NCI-H1417 treated with DMSO at 0.1 percent for 48 hours (cell line): Measurements from ENCODE around the gene CENPX.

Experiments
- DNase-seq: peaks from one replicate; lab custom pipeline; 2025; lab: John Stamatoyannopoulos, UW

CENPX gene

GRCh38 chr17:82023447-82024241 is 966 bp upstream of the CENPX start:
- DNase-seq = no peak

- peak; percentile 97 for DNase-seq
Observed at GRCh38 chr17:82022981-82023446, 336 bp upstream of the CENPX start, which contains the start of gene LRRC45. Gene LRRC45, plus strand, starts transcription at chr17:82023305. Its CDS starts 339 bp downstream, at chr17:82023644.

- no peak for DNase-seq
Observed at GRCh38 chr17:82021900-82022309, 773 bp downstream of the CENPX start.

GRCh38 chr17:82021107-82021899 is 1.4 kb downstream of the CENPX start:
- no peak for DNase-seq

- DNase-seq = no peak
Observed at GRCh38 chr17:82020572-82021106, 2.0 kb downstream of the CENPX start.

GRCh38 chr17:82019690-82020571 is 2.7 kb downstream of the CENPX start:
- DNase-seq = no peak

GRCh38 chr17:82018989-82019689 is 3.5 kb downstream of the CENPX start:
- DNase-seq = no peak

- peak; percentile 61 for DNase-seq
Observed at GRCh38 chr17:82018152-82018988, 4.3 kb downstream of the CENPX start.

GRCh38 chr17:82017612-82018151 is 5.0 kb downstream of the CENPX start:
- DNase-seq = no peak

- no peak for DNase-seq
Observed at GRCh38 chr17:82016875-82017459, 5.7 kb downstream of the CENPX start.

- DNase-seq = no peak
Observed at GRCh38 chr17:82016061-82016874, 6.4 kb downstream of the CENPX start.

GRCh38 chr17:82015311-82015971 is 7.2 kb downstream of the CENPX start:
- DNase-seq = no peak

- DNase-seq = no peak
Observed at GRCh38 chr17:82014971-82015310, 7.7 kb downstream of the CENPX start.

GRCh38 chr17:82014432-82014831 is 8.2 kb downstream of the CENPX start:
- DNase-seq = no peak

- DNase-seq = no peak
Observed at GRCh38 chr17:82013772-82014321, 8.8 kb downstream of the CENPX start.

- DNase-seq = no peak
Observed at GRCh38 chr17:82013341-82013740, 9.3 kb downstream of the CENPX start.

GRCh38 chr17:82012640-82013295 is 9.9 kb downstream of the CENPX start:
- no peak for DNase-seq
